AG04449 (cell line): ENCODE data around the gene NOX5.

Source experiments
- CTCF ChIA-PET: fragments of 350-600 bp; formaldehyde crosslinking; extraction: SDS; loops from one replicate; lab custom pipeline; 2021; ENCODE audit warnings: antibody characterized with exemption; lab: Yijun Ruan, JAX
- POLR2A ChIA-PET: fragments of 400-600, 350-600 bp; formaldehyde crosslinking; extraction: SDS; loops from one replicate; lab custom pipeline; 2020; ENCODE audit warnings: antibody characterized with exemption, inconsistent platforms; lab: Yijun Ruan, JAX
- DNase-seq: peaks from one replicate; pipeline ENCODE4 v3.0.0-alpha.2; 2010; ENCODE audit warnings: low read depth, low spot score
- H3K4me3 ChIP-seq: 2 replicates; pipeline ENCODE4 v1.5.1; 2011; ENCODE audit warnings: low read depth, mild to moderate bottlenecking, control low read depth, low read length
- CTCF ChIP-seq: IDR thresholded peaks from one replicate; pipeline ENCODE4 v1.5.1; 2011; ENCODE audit warnings: mild to moderate bottlenecking, moderate library complexity, low read length, control low read depth, inconsistent platforms; ENCODE audit not compliant: insufficient read depth; ENCODE audit errors: missing control alignments

The NOX5 gene

GRCh38 chr15:69069996-69070395 lies 55.5 kb downstream of the NOX5 start:
- CTCF ChIA-PET = no interaction called here
- H3K4me3 ChIP-seq = no peak overlapping the region

GRCh38 chr15:69070396-69070795 lies 55.9 kb downstream of the NOX5 start:
- no peak for DNase-seq
- CTCF ChIA-PET = no interaction called here
- POLR2A ChIA-PET = no interaction called here
- no peak overlapping the region for H3K4me3 ChIP-seq
- no peak for TF ChIP-seq CTCF

More at GRCh38 chr15:69069996-69070395, 55.5 kb downstream of the NOX5 start:
- no peak for DNase-seq
- TF ChIP-seq CTCF = no peak
- POLR2A ChIA-PET = no interaction called here

GRCh38 chr15:69071260-69071659 lies 56.8 kb downstream of the NOX5 start:
- ChIA-PET CTCF (interaction anchor here (1.2 to 1.3 kb wide), 2 partner anchors 12 to 156 kb away, joined by 3 to 9 read pairs; no protein-coding TSS in a partner anchor), POLR2A (no interaction called here)
- DNase-seq = no peak
- H3K4me3 ChIP-seq = no peak overlapping the region
- no peak for TF ChIP-seq CTCF

- ChIA-PET POLR2A (no interaction called here), CTCF (interaction anchor here (1.0 kb wide), 1 partner anchor 322 kb away, joined by 5 read pairs; no protein-coding TSS in a partner anchor)
- no peak overlapping the region for H3K4me3 ChIP-seq
- TF ChIP-seq CTCF = no peak
- no peak for DNase-seq
These were observed 58.4 kb downstream of the NOX5 start for GRCh38 chr15:69072906-69073305.

- peak overlapping the region; percentile 76 for H3K4me3 ChIP-seq
- DNase-seq = no peak
- CTCF ChIA-PET = interaction anchor here (0.7 to 2.0 kb wide), 5 partner anchors 15 to 320 kb away, joined by 3 to 7 read pairs (median 4); no protein-coding TSS in a partner anchor
- POLR2A ChIA-PET = no interaction called here
- no peak for TF ChIP-seq CTCF
These were observed 59.7 kb downstream of the NOX5 start for GRCh38 chr15:69074001-69074842.

GRCh38 chr15:69074843-69075224 lies 60.3 kb downstream of the NOX5 start:
- CTCF ChIA-PET = interaction anchor here (0.7 to 2.1 kb wide), 6 partner anchors 16 to 319 kb away, joined by 3 to 7 read pairs (median 4); no protein-coding TSS in a partner anchor
- no peak for DNase-seq
- TF ChIP-seq CTCF = no peak
- peak overlapping the region; percentile 76 for H3K4me3 ChIP-seq
- POLR2A ChIA-PET = no interaction called here
